Stromal cell of bone marrow (primary cell): ENCODE results near the gene ATP9B.

ENCODE experiments used
- DNase-seq: peaks from one replicate; pipeline ENCODE4 v3.0.0-alpha.2; 2012; ENCODE audit warnings: low read depth

The ATP9B gene

GRCh38 chr18:79413025-79413424 lies 343.8 kb downstream of the ATP9B start:
- no peak for DNase-seq

- DNase-seq = no peak
Measured at GRCh38 chr18:79413426-79413825, 344.2 kb downstream of the ATP9B start.

GRCh38 chr18:79413901-79414300 lies 344.7 kb downstream of the ATP9B start:
- no peak for DNase-seq

- DNase-seq = no peak
Measured at GRCh38 chr18:79416022-79416676, 347.0 kb downstream of the ATP9B start.

GRCh38 chr18:79416677-79417052 lies 347.5 kb downstream of the ATP9B start:
- DNase-seq = no peak

- no peak for DNase-seq
Measured at GRCh38 chr18:79418236-79418635, 349.0 kb downstream of the ATP9B start.

- DNase-seq = no peak
Measured at GRCh38 chr18:79418642-79419041, 349.4 kb downstream of the ATP9B start.

GRCh38 chr18:79420033-79420745 lies 351.0 kb downstream of the ATP9B start:
- no peak for DNase-seq

- DNase-seq = no peak
Measured at GRCh38 chr18:79421275-79421857, 352.2 kb downstream of the ATP9B start.

GRCh38 chr18:79422022-79422782 lies 353.0 kb downstream of the ATP9B start:
- no peak for DNase-seq

GRCh38 chr18:79422783-79423165 lies 353.6 kb downstream of the ATP9B start:
- no peak for DNase-seq

- DNase-seq = no peak
Measured at GRCh38 chr18:79423211-79424007, 354.2 kb downstream of the ATP9B start.

- no peak for DNase-seq
Measured at GRCh38 chr18:79424008-79424565, 354.9 kb downstream of the ATP9B start.

- no peak for DNase-seq
Measured at GRCh38 chr18:79424880-79425568, 355.8 kb downstream of the ATP9B start.

GRCh38 chr18:79425569-79425886 lies 356.3 kb downstream of the ATP9B start:
- DNase-seq = no peak

- DNase-seq = no peak
Measured at GRCh38 chr18:79426376-79427300, 357.4 kb downstream of the ATP9B start.

GRCh38 chr18:79427368-79428225 lies 358.4 kb downstream of the ATP9B start:
- DNase-seq = no peak
